ENCODE results near the gene RPS16.

Gene RPS16

DNA sequence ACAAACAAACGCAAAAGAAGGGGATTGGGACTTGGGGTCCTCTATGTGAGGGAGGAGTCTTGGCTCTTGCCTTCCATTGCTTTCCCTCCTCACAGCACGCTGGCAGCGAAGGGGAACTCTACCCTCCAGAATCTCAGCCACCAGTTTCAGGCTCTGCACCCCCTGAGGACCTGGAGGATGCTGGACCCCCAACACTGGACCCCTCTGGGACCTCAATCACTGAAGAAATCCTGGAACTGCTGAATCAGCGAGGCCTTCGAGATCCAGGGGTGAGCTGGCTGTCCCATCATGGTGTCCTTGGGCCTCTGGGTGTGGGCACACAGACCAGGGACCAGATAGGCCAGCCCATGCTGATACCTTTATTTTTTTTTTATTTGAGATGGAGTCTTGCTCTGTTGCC is 13.7 kb downstream of the RPS16 start:
- Mint-ChIP-seq H3K9me3 (no peaks in the 10 kb centered on the region), H3K36me3 (peaks cover 35 to 49% of the 10 kb centered on the region in 2 donors), H3K4me3 (no peak overlapping the region), H3K27ac (no peak overlapping the region), H3K4me1 (peaks cover 3 to 12% of the 10 kb centered on the region in 2 donors), H3K27me3 (no peaks in the 10 kb centered on the region)
- no peak for ATAC-seq (replicated peaks)
- DNase-seq: no peak

DNA sequence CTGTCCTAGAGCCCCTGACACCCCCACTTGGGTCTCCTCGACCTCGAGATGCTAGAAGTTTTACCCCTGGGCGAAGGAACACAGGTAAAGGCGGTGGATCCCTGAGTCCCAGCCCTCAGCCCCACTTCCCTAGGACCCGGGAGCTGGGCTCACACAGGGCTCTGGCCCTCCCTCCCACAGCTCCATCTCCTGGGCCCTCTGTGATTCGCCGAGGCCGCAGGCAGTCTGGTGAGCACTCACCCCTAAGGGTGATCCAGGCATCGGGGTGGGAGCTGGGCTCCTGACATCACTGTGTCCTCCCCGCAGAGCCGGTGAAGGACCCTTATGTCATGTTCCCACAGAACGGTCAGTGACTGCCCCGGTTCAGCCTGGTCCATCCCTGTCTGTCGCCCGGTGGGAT is 15.0 kb downstream of the RPS16 start:
- ATAC-seq (replicated peaks): no peak
- peaks cover 6 to 12% of the 10 kb centered on the region in 2 donors for H3K4me1 Mint-ChIP-seq
- no peaks in the 10 kb centered on the region for H3K9me3 Mint-ChIP-seq

GRCh38 chr19:39419003-39419402 is 16.7 kb downstream of the RPS16 start:
- Mint-ChIP-seq H3K4me1 (peaks cover 18 to 26% of the 10 kb centered on the region in 2 donors), H3K27me3 (no peaks in the 10 kb centered on the region), H3K4me3 (no peak overlapping the region), H3K9me3 (no peaks in the 10 kb centered on the region), H3K36me3 (peaks cover 27 to 48% of the 10 kb centered on the region in 2 donors), H3K27ac (no peak overlapping the region)
- ATAC-seq (replicated peaks) (no peak), DNase-seq (no peak)

More for the DNA sequence above, 15.0 kb downstream of the RPS16 start:
- H3K27me3 Mint-ChIP-seq: no peaks in the 10 kb centered on the region
- H3K36me3 Mint-ChIP-seq: peaks cover 30 to 44% of the 10 kb centered on the region in 2 donors
- no peak overlapping the region for H3K27ac Mint-ChIP-seq
- no peak for DNase-seq
- no peak overlapping the region for H3K4me3 Mint-ChIP-seq

DNA sequence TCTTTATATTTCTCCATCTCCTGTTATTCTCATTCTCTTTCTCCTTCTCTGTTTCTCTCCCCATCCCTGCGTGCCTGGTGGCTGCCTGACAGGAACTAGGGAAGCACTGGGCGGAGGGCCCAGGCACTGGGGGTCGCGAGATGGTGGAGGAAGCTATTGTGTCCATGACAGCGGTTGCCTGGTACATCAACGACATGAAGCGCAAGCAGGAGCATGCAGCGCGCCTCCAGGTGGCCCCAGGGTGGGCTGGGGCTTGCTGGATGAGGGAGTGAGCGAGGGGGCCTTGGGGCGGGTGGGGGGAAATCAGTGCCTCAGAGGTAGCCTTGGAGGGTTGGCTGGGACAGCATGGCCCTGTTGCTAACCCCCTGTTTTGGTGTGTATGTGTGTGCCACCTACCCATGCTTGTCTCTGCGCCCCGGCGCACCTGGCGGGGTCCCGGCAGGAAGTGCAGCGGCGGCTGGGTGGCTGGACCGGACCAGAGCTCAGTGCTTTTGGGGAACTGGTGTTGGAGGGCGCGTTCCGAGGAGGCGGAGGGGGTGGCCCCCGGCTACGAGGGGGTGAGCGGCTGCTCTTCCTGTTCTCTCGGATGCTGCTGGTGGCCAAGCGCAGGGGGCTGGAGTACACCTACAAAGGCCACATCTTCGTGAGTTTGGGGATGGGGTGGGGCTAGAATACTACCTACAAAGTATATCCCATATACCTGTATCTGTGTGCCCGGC is 18.1 kb downstream of the RPS16 start:
- ATAC-seq (replicated peaks) (no peak), DNase-seq (no peak)
- Mint-ChIP-seq H3K36me3 (peaks cover 23 to 46% of the 10 kb centered on the region in 2 donors), H3K27me3 (no peaks in the 10 kb centered on the region), H3K9me3 (no peaks in the 10 kb centered on the region), H3K27ac (peak overlapping the region; percentile 0), H3K4me1 (peaks cover 22 to 32% of the 10 kb centered on the region in 2 donors), H3K4me3 (peak overlapping the region in 1 of 2 donors; percentile 6)

GRCh38 chr19:39416152-39417120 is 19.3 kb downstream of the RPS16 start:
- Mint-ChIP-seq H3K4me3 (no peak overlapping the region), H3K27ac (peak overlapping the region; percentile 14), H3K9me3 (no peaks in the 10 kb centered on the region), H3K4me1 (peaks cover 29 to 42% of the 10 kb centered on the region in 2 donors), H3K27me3 (peaks cover 0 to 4% of the 10 kb centered on the region in 2 donors), H3K36me3 (peaks cover 18 to 44% of the 10 kb centered on the region in 2 donors)
- ATAC-seq (replicated peaks) (no peak), DNase-seq (no peak)

GRCh38 chr19:39415111-39416046 is 20.4 kb downstream of the RPS16 start:
- Mint-ChIP-seq H3K4me3 (peak overlapping the region in 1 of 2 donors; percentile 10), H3K4me1 (peaks cover 39 to 53% of the 10 kb centered on the region in 2 donors), H3K36me3 (peaks cover 21 to 49% of the 10 kb centered on the region in 2 donors), H3K27ac (no peak overlapping the region), H3K27me3 (peaks cover 0 to 4% of the 10 kb centered on the region in 2 donors), H3K9me3 (no peaks in the 10 kb centered on the region)
- ATAC-seq (replicated peaks) (no peak), DNase-seq (no peak)

GRCh38 chr19:39413911-39414608 is 21.7 kb downstream of the RPS16 start:
- H3K4me3 Mint-ChIP-seq: peak overlapping the region; percentile 96 to 97
- no peaks in the 10 kb centered on the region for H3K9me3 Mint-ChIP-seq
- DNase-seq (no peak), ATAC-seq (replicated peaks) (no peak)
- H3K36me3 Mint-ChIP-seq: peaks cover 20 to 54% of the 10 kb centered on the region in 2 donors
- peaks cover 0 to 4% of the 10 kb centered on the region in 2 donors for H3K27me3 Mint-ChIP-seq
- peaks cover 45 to 58% of the 10 kb centered on the region in 2 donors for H3K4me1 Mint-ChIP-seq
- H3K27ac Mint-ChIP-seq: peak overlapping the region; percentile 93

DNA sequence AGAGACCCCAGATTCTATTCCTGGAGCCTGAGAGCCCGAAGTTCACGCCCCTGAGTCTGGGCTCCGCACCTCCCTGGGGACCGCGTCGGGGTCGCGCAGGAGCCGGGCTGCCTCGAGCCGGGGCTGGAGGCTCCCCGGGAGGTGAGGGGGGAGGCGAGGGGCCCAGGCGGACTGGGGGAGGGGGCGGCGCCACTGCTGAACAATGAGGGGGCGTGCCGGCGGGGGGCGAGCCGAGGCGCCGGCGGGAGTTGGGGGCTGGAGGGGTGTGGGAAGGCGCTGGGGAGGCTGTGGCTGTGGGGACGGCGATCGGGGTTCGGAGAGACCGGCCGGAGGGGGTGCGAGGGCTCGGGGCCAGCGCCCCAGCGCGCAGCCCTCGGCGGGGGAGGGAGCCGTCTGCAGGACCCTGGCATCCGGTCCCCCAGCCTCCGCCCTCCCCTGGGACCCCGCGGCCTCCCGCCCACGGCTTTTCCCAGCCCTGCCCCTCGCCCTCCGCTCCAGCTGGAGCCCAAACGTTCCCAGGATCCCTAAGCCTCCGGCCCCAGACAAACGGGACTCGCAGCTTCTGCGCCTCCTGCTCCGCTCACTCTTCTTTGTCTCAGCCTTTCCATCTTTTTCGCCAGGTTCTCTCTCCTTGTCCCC is 22.4 kb downstream of the RPS16 start:
- Mint-ChIP-seq H3K36me3 (peaks cover 23 to 55% of the 10 kb centered on the region in 2 donors), H3K4me1 (peaks cover 50 to 65% of the 10 kb centered on the region in 2 donors), H3K4me3 (peak overlapping the region; percentile 96 to 97), H3K27ac (peak overlapping the region; percentile 99), H3K27me3 (peaks cover 0 to 4% of the 10 kb centered on the region in 2 donors), H3K9me3 (no peaks in the 10 kb centered on the region)
- ATAC-seq (replicated peaks): no peak
- DNase-seq: no peak

- Mint-ChIP-seq H3K36me3 (peaks cover 28 to 57% of the 10 kb centered on the region in 2 donors), H3K27me3 (peaks cover 0 to 4% of the 10 kb centered on the region in 2 donors), H3K4me1 (peaks cover 53 to 67% of the 10 kb centered on the region in 2 donors), H3K4me3 (peak overlapping the region; percentile 96 to 97), H3K27ac (peak overlapping the region; percentile 99), H3K9me3 (no peaks in the 10 kb centered on the region)
- no peak for ATAC-seq (replicated peaks)
- DNase-seq: no peak
Observed at GRCh38 chr19:39412867-39413271, 22.9 kb downstream of the RPS16 start.

- Mint-ChIP-seq H3K4me3 (peak within 1 kb of the TSS; percentile 96 to 97), H3K27me3 (peaks cover 0 to 4% of the 10 kb centered on the region in 2 donors), H3K27ac (peak within 1 kb of the TSS; percentile 99), H3K4me1 (peaks cover 51 to 64% of the 10 kb centered on the region in 2 donors), H3K36me3 (peaks cover 34 to 55% of the 10 kb centered on the region in 2 donors), H3K9me3 (no peaks in the 10 kb centered on the region)
- peak; percentile 67 to 70 for ATAC-seq (replicated peaks)
- peak; percentile 96 for DNase-seq
Observed at GRCh38 chr19:39412100-39412866, 23.5 kb downstream of the RPS16 start, which contains the start of gene PLEKHG2. Gene PLEKHG2 (plus strand): TSS chr19:39412669. CDS start chr19:39414087, 1,418 bp downstream.

DNA sequence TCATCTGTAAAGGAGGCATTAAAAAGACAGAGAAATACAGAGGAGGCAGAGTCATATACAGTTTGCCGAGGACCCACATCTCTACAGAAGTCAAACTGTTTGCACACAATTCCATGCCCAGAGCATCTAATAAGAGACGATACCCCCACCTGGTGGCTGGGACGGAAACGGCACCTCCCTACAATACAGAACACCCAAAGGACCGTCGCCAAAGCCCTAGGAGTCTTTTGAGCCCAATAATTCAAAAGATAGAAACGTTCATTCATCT is 24.0 kb downstream of the RPS16 start:
- H3K27ac Mint-ChIP-seq: peak overlapping the region; percentile 99
- H3K4me1 Mint-ChIP-seq: peaks cover 47 to 65% of the 10 kb centered on the region in 2 donors
- DNase-seq (peak; percentile 80), ATAC-seq (replicated peaks) (peak; percentile 47 to 51)
- H3K4me3 Mint-ChIP-seq: peak overlapping the region; percentile 96 to 97
- H3K9me3 Mint-ChIP-seq: no peaks in the 10 kb centered on the region
- H3K27me3 Mint-ChIP-seq: peaks cover 0 to 4% of the 10 kb centered on the region in 2 donors
- H3K36me3 Mint-ChIP-seq: peaks cover 39 to 58% of the 10 kb centered on the region in 2 donors

Data from stimulated activated naive B cell treated with anti-CD40 and anti-IgM and Interleukin-4, amounts not matched to agents 10 μg/mL and 1 μg/mL and 100 μg/mL, for 72 hours (primary cell).